GM12878 (cell line): ENCODE measurements around the gene GLT1D1. TPM values are rescaled to one million over a fixed set of nuclear protein-coding genes. Genes with fewer than 3 reads are reported as not detected.

Experiments used
- ATAC-seq: fragments of 200-7000 bp; cut with Tn5 transposase; 3 replicates; pipeline ENCODE4 v1.9.1; 2020; ENCODE audit warnings: mild to moderate bottlenecking, moderate library complexity
- BruUV-seq: library from RNA; stranded (reverse); fragments of 400-500 nt; replicated peaks from 2 replicates; lab custom pipeline; 2021; lab: Mats Ljungman, UMichigan
- CTCF ChIA-PET: fragments of 300-600 bp; sonication (Branson Sonifier 250); formaldehyde crosslinking; extraction: SDS; loops from one replicate; lab custom pipeline; 2021; ENCODE audit warnings: inconsistent platforms; lab: Yijun Ruan, JAX
- POLR2A ChIA-PET: fragments of 350-600 bp; formaldehyde crosslinking; extraction: SDS; loops from one replicate; lab custom pipeline; 2021; ENCODE audit warnings: inconsistent platforms; lab: Charles Lee
- RAD21 ChIA-PET: fragments of 300-600 bp; sonication (Branson Sonifier 250); formaldehyde crosslinking; loops from one replicate; lab custom pipeline; 2023; ENCODE audit warnings: antibody characterized with exemption; ENCODE audit not compliant: unreplicated experiment; lab: Charles Lee
- SMC1A ChIA-PET: fragments of 300-600 bp; sonication (Branson Sonifier 250); formaldehyde crosslinking; loops from one replicate; lab custom pipeline; 2023; ENCODE audit not compliant: unreplicated experiment, uncharacterized antibody; lab: Charles Lee
- DNase-seq: peaks from one replicate; pipeline ENCODE4 v3.0.0-alpha.2; 2011; ENCODE audit warnings: low read depth, low spot score
- FAIRE-seq: peaks from 3 replicates; lab custom pipeline; 2011; peaks lifted over from hg19 to GRCh38; lab: Jason Lieb, UNC
- H2AFZ ChIP-seq: 2 replicates; pipeline ENCODE4 v1.6.0; 2011; ENCODE audit warnings: low read depth, low read length, control low read depth; ENCODE audit not compliant: control insufficient read depth
- H3K27ac ChIP-seq: 2 replicates; pipeline ENCODE4 v1.5.1; 2011; ENCODE audit warnings: control low read depth; ENCODE audit not compliant: control insufficient read depth, insufficient read depth
- H3K27me3 ChIP-seq, 2 experiments: replicated peaks in 1 of 2; 2 replicates each; pipeline versions ENCODE4 v1.6.0 to v1.6.1; 2011; ENCODE audit warnings: low read length in 1 of 2; ENCODE audit not compliant: control insufficient read depth in 2 of 2, insufficient read depth in 2 of 2
- H3K36me3 ChIP-seq, 2 experiments: 2 replicates each; pipeline ENCODE4 v1.5.1; 2011; ENCODE audit warnings: low read length in 1 of 2; ENCODE audit not compliant: control insufficient read depth in 2 of 2, insufficient read depth in 2 of 2
- H3K4me1 ChIP-seq: 2 replicates; pipeline ENCODE4 v1.6.1; 2011; ENCODE audit warnings: mild to moderate bottlenecking, low read length, moderate library complexity, mixed read lengths; ENCODE audit not compliant: control insufficient read depth, insufficient read depth
- H3K4me2 ChIP-seq: 2 replicates; pipeline ENCODE4 v1.6.0; 2011; ENCODE audit warnings: control low read depth; ENCODE audit not compliant: control insufficient read depth, insufficient read depth
- H3K4me3 ChIP-seq: fragments of 200-600 bp; sonication (generic); 2 replicates; pipeline ENCODE4 v1.5.1; 2016
- H3K79me2 ChIP-seq: 2 replicates; pipeline ENCODE4 v1.6.0; 2011; ENCODE audit warnings: low read length; ENCODE audit not compliant: control insufficient read depth, insufficient read depth
- H3K9ac ChIP-seq: 2 replicates; pipeline ENCODE4 v1.8.0; 2011; ENCODE audit warnings: low read length, control low read depth, mixed read lengths; ENCODE audit not compliant: control insufficient read depth, insufficient read depth
- H3K9me3 ChIP-seq: replicated peaks from 3 replicates; pipeline ENCODE4 v1.5.1; 2011; ENCODE audit warnings: mild to moderate bottlenecking, low read length; ENCODE audit not compliant: control insufficient read depth, insufficient read depth
- H4K20me1 ChIP-seq: 2 replicates; pipeline ENCODE4 v1.6.0; 2011; ENCODE audit not compliant: control insufficient read depth, insufficient read depth
- BCL11A ChIP-seq: IDR thresholded peaks from 2 replicates; pipeline ENCODE4 v1.6.1; 2011; ENCODE audit warnings: low read depth, low read length
- CEBPZ ChIP-seq: fragments of 150-350 bp; IDR thresholded peaks from 2 replicates; pipeline ENCODE4 v1.6.1; 2016; ENCODE audit warnings: low read depth, low read length
- EP300 ChIP-seq, 2 experiments: fragments of 150-350 bp in 1 of 2; IDR thresholded peaks; 2 replicates each; pipeline ENCODE4 v1.6.1; 2011 to 2012; ENCODE audit warnings: low read depth in 2 of 2, low read length in 2 of 2, borderline replicate concordance in 1 of 2, improper control_type of control experiment in 1 of 2, inconsistent platforms in 1 of 2; ENCODE audit not compliant: control insufficient read depth in 1 of 2
- FOXK2 ChIP-seq: fragments of 450-650 bp; IDR thresholded peaks from 2 replicates; pipeline ENCODE4 v1.6.1; 2017; ENCODE audit warnings: mild to moderate bottlenecking, moderate library complexity
- MLLT1 ChIP-seq: fragments of 450-650 bp; IDR thresholded peaks from 2 replicates; pipeline ENCODE4 v1.6.1; 2016; ENCODE audit warnings: mild to moderate bottlenecking
- NR2C2 ChIP-seq: IDR thresholded peaks from 2 replicates; pipeline ENCODE4 v1.6.1; 2011; ENCODE audit warnings: borderline replicate concordance, low read depth; ENCODE audit not compliant: control insufficient read depth, insufficient read length
- PAX8 ChIP-seq: fragments of 450-650 bp; IDR thresholded peaks from 2 replicates; pipeline ENCODE4 v1.6.1; 2017; ENCODE audit warnings: mild to moderate bottlenecking, moderate library complexity
- POLR2A ChIP-seq: IDR thresholded peaks from 2 replicates; pipeline ENCODE4 v1.6.1; 2011; ENCODE audit warnings: low read depth, mild to moderate bottlenecking, low read length
- POLR2AphosphoS2 ChIP-seq: IDR thresholded peaks from 2 replicates; pipeline ENCODE4 v1.6.1; 2011; ENCODE audit warnings: low read depth, mild to moderate bottlenecking, low read length, improper control_type of control experiment, moderate library complexity
- RFX5 ChIP-seq: IDR thresholded peaks from 2 replicates; pipeline ENCODE4 v1.6.1; 2011; ENCODE audit warnings: low read depth, low read length, improper control_type of control experiment
- TAF1 ChIP-seq: IDR thresholded peaks from 2 replicates; pipeline ENCODE4 v1.6.1; 2011; ENCODE audit warnings: mild to moderate bottlenecking, low read depth, low read length, borderline replicate concordance
- ZBTB33 ChIP-seq: fragments of 450-650 bp; IDR thresholded peaks from 2 replicates; pipeline ENCODE4 v1.6.1; 2017; ENCODE audit warnings: mild to moderate bottlenecking
- WGBS: methylation state at CpG from one replicate; pipeline ENCODE4 v1.1.6; 2016; ENCODE audit warnings: low lambda C conversion rate; ENCODE audit not compliant: insufficient replicate concordance, insufficient coverage; ENCODE audit errors: missing lambda C conversion rate; 5-methylcytosine and 5-hydroxymethylcytosine counted together
- in situ Hi-C: fragments of 300-500 bp; cut with MboI; formaldehyde crosslinking; loops from 9 replicates; pipeline ENCODE4 v1.14.3; 2018; ENCODE audit warnings: mixed read lengths
- intact Hi-C: fragments of 100-400 bp; cut with micrococcal nuclease; formaldehyde crosslinking; loops from one replicate; pipeline ENCODE4 v1.14.2; 2022; ENCODE audit not compliant: unreplicated experiment
- polyA plus RNA-seq, 11 experiments: library from polyadenylated mRNA; depleted of rRNA in 4 of 11; unstranded in 6 of 11; stranded (reverse) in 5 of 11; fragments of >200 nt; fragmentation: Nextera tagmentation in 4 of 11; fragmentation: Illumina TruSeq in 1 of 11; extraction: Ambion mirVana in 4 of 11; extraction: Trizol in 1 of 11; gene quantifications; 1 replicate in 1 of 11; 2 replicates in 10 of 11; pipeline versions ENCODE4 v1.2.1 to v1.2.3, GENCODE V29; 2011 to 2016; ENCODE audit warnings: inconsistent platforms in 2 of 11, missing spikeins in 2 of 11, low read depth in 1 of 11
- total RNA-seq, 4 experiments: library from RNA; depleted of rRNA in 3 of 4; stranded (reverse); fragments of >200 nt in 3 of 4; fragmentation: Illumina TruSeq in 1 of 4; extraction: Trizol in 1 of 4; gene quantifications; 2 replicates each; pipeline versions ENCODE4 v1.2.1 to v1.2.3, GENCODE V29; 2013 to 2021

GLT1D1 gene
- total and polyA plus RNA-seq, 10 of the 15 experiments (the other 5 are each of a cell fraction or from before 2014, with no cell fraction given): 0.42 to 62.8 (median 3.0) TPM

GRCh38 chr12:128806573-128806972, 46.7 kb upstream of the GLT1D1 start:
- Histone ChIP-seq H3K9ac (no peak overlapping the region), H3K4me1 (peaks cover 45% of the 10 kb centered on the region), H3K27ac (no peak overlapping the region), H3K79me2 (peaks cover 90% of the 10 kb centered on the region), H3K27me3 (no peaks in the 10 kb centered on the region), H3K4me2 (no peak overlapping the region), H3K9me3 (no peaks in the 10 kb centered on the region; the same call in 2 of the 3 replicates), H4K20me1 (peaks cover 3% of the 10 kb centered on the region; the same call in 1 of the 2 replicates), H2AFZ (no peak overlapping the region), H3K4me3 (no peak overlapping the region), H3K36me3 (peaks cover 24 to 52% of the 10 kb centered on the region in 2 experiments)
- over 99% methylated on average over 6 of the region's 9 CpGs for WGBS
- RAD21 ChIA-PET: interaction anchor here (1.1 to 2.7 kb wide), 4 partner anchors 10 to 24 kb away, joined by 3 to 12 read pairs (median 10); no protein-coding TSS in a partner anchor
- SMC1A ChIA-PET: interaction anchor here (0.9 to 2.8 kb wide), 8 partner anchors 9 to 50 kb away, joined by 3 to 16 read pairs (median 7); no protein-coding TSS in a partner anchor
- peak; percentile 37; the same call in 1 of the 2 replicates for TF ChIP-seq MLLT1
- TF ChIP-seq RFX5: no peak
- TF ChIP-seq BCL11A: no peak
- no peak for TF ChIP-seq EP300 (IDR thresholded peaks at IDR 0.05; ENCODE audit: borderline replicate concordance in 1 of 2, control insufficient read depth in 1 of 2, low read depth in 2 of 2, low read length in 2 of 2)
- no peak for TF ChIP-seq NR2C2
- TF ChIP-seq PAX8: no peak
- TF ChIP-seq ZBTB33: peak; percentile 71
- no peak for TF ChIP-seq CEBPZ
- no peak for TF ChIP-seq POLR2AphosphoS2
- TF ChIP-seq TAF1: no peak
- peak; percentile 56 for TF ChIP-seq POLR2A
- TF ChIP-seq FOXK2: no peak
- intact Hi-C loops: no loop called here
- POLR2A ChIA-PET: interaction anchor here (0.9 to 12.9 kb wide), 3 partner anchors 11 to 16 kb away, joined by 5 to 253 read pairs (median 9); no protein-coding TSS in a partner anchor
- no peak for ATAC-seq
- CTCF ChIA-PET: interaction anchor here (0.8 to 1.4 kb wide), 5 partner anchors 8 to 28 kb away, joined by 3 to 4 read pairs (median 3); no protein-coding TSS in a partner anchor
- in situ Hi-C loops: no loop called here
- no peak for FAIRE-seq
- BruUV-seq: no TSS peak
- no peak for DNase-seq
